GM20000 (cell line): Measurements from ENCODE around the gene CS.
"Not testable (repeated sequence)": the region's sequence is repeated elsewhere in the genome, so short reads cannot be mapped to it uniquely, and the experiment has no call there.

Experiments used
- DNase-seq: peaks from one replicate; pipeline ENCODE4 v3.0.0; 2012; ENCODE audit warnings: low spot score
- TF ChIP-seq, protein P1 (sequence below): IDR thresholded peaks from 2 replicates; pipeline ENCODE4 v1.5.1; 2012; ENCODE audit warnings: mild to moderate bottlenecking, control low read depth; ENCODE audit errors: extremely low read depth, missing control alignments

The CS gene

DNA sequence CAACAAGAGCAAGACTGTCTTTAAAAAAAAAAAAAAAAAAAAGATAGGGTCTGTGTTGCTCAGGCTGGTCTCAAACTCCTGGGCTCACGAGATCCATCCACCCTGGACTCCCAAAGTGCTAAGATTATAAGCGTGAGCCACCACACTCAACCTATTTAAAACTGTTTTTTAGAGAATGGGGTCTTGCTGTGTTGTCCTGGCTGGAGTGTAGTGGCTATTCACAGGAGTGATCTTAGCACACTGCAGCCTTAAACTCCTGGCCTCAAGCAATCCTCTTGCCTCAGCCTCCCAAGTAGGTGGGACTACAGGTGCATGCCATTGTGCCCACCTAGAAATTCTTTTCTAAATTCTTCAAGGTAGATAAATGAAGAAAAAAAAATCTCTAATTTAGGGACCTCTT lies 25.8 kb downstream of the CS start:
- TF ChIP-seq, protein P1, sequence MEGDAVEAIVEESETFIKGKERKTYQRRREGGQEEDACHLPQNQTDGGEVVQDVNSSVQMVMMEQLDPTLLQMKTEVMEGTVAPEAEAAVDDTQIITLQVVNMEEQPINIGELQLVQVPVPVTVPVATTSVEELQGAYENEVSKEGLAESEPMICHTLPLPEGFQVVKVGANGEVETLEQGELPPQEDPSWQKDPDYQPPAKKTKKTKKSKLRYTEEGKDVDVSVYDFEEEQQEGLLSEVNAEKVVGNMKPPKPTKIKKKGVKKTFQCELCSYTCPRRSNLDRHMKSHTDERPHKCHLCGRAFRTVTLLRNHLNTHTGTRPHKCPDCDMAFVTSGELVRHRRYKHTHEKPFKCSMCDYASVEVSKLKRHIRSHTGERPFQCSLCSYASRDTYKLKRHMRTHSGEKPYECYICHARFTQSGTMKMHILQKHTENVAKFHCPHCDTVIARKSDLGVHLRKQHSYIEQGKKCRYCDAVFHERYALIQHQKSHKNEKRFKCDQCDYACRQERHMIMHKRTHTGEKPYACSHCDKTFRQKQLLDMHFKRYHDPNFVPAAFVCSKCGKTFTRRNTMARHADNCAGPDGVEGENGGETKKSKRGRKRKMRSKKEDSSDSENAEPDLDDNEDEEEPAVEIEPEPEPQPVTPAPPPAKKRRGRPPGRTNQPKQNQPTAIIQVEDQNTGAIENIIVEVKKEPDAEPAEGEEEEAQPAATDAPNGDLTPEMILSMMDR: no peak
- DNase-seq: no peak

DNA sequence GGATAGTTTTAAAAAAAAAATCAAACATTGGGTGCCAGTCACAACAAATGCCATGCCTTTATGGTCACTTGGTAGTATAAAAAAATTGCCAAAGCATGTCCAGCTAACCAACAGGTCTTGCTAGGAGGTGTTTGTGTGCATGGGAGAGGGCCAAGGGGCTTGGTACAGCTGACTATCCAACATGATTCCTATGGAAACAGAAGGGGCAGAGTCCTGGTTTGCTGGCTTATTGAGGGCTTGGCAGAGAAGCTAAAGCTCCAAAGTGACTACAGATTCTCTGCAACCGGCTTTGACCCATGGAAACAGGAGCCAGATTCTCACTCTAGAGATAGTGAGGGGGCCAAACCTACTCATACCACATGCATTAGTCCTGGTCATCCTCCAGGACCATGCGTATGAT lies 27.7 kb downstream of the CS start:
- DNase-seq: not testable (repeated sequence)

DNA sequence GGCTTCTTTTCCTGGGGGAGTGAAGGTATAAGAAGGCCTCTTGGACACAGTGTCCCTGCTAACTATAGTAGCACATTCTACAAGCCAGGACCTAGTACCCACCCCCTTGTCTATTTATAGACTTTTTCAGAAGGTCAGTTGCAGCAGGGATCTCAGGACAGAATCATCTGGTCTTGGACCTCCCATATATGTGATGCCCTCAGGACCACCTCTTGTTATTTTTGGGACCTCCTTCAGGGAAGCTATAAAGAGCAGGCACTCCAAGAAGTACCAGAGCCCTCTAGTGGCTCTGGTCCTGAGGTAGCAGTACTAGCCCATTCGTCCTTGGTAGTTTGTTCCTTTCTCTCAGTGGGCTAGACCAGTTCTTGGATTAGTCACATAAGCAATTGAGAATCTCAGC lies 29.1 kb downstream of the CS start:
- TF ChIP-seq, protein P1: peak; percentile 25
- no peak for DNase-seq

DNA sequence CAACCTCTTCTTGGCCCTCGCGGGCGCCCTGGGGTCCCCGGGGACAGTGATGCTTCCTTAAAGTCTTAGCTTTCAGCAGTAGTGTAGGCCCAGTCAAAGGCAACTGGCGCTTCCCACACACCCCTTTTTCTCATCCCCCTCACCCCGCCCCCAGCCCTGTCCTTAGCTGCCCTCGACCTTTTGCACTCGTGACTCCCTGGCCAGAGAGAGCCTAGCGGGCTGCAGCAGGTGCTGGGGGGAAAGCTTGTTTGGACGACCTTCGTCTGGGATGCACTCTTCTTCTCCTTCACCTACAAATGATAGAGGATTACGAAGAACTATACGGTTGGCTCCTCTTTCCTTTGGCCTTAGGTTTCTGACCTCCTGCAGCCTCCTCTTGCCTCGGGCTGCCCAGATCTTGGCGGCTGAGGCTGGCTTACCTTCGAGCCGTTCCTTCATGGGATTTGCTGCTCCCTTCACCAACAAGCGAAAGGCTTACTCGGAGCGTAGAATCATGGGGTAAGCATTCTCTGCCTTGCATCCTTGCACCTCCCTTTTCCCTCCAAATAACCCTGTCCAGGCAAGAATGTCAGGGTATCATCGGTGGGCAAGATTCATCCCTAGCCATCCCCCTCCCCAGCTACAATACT lies 32.6 kb downstream of the CS start:
- TF ChIP-seq, protein P1: no peak
- no peak for DNase-seq

DNA sequence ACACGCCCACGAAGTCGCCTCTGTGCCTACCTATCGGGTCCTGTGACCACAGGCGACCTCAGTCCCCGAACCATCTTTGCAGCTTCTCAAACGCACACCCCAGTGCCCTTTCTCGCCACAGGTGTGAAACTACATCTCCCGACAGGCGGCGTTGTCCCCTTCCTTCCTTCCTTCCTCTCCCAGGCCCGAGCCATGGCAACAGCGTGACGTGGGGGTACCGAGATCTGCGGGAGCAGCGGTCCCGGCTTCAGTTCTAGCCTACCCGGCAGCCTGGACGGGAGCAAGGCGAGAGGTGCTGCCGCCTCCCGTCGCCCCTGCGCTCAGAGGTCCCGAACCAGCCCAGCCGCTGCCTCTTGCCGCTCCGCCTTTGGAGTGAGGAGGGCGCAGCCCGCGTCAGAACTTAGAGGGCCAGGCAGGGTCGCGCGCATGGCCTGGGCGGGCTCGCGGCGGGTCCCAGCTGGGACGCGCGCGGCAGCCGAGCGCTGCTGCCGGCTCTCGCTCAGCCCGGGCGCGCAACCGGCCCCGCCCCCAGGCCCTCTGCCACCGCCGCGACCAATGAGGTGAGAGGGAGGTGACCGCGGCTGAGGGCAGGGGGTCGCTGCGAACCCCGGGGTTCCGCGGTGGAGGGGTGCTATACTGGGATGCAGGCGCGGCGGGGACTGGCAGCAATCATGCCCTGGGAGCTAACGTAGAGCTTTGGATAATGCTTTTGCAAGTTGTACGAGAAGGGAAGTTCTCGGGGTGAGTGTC lies 33.3 kb downstream of the CS start, which contains the start of gene COQ10A:
TSS of gene COQ10A (plus strand) at position 250 of the 750 bp plus-strand sequence. CDS start at position 427, 177 bp downstream.
- DNase-seq: peak; percentile 94
- TF ChIP-seq, protein P1: no peak

DNA sequence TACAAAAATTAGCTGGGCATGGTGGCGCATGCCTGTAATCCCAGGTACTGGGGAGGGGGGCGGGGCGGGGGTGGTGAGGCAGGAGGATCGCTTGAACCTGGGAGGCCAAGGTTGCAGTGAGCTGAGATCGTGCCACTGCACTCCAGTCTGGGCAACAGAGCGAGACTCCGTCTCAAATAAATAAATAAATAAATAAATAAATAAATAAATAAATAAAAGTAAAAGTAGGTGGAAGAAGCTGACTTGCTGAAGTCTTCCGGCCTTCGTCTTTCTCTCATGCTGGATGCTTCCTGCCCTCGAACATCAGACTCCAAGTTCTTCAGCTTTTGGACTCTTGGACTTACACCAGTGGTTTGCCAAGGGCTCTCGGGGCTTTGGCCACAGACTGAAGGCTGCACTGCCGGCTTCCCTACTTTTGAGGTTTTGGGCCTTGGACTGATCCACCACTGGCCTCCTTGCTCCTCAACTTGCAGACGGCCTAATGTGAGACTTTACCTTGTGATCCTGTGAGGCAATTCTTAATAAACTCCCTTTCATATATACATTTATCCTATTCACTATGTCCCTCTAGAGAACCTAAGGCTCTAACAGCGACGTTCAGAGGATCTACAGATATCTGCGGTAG lies 34.0 kb downstream of the CS start:
- DNase-seq: not testable (repeated sequence)

DNA sequence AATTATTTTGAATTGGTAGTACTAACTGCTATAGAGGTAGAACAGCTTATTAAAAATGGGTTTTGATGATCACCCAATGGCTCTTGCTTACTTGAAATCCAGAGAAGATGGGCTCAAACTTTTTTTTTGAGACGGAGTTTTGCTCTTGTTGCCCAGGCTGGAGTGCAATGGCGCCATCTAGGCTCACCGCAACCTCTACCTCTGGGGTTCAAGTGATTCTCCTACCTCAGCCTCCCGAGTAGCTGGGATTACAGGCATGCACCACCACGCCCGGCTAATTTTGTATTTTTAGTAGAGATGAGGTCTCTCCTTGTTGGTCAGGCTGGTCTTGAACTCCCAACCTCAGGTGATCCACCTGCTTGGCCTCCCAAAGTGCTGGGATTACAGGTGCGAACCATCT lies 37.2 kb downstream of the CS start:
- not testable (repeated sequence) for DNase-seq

DNA sequence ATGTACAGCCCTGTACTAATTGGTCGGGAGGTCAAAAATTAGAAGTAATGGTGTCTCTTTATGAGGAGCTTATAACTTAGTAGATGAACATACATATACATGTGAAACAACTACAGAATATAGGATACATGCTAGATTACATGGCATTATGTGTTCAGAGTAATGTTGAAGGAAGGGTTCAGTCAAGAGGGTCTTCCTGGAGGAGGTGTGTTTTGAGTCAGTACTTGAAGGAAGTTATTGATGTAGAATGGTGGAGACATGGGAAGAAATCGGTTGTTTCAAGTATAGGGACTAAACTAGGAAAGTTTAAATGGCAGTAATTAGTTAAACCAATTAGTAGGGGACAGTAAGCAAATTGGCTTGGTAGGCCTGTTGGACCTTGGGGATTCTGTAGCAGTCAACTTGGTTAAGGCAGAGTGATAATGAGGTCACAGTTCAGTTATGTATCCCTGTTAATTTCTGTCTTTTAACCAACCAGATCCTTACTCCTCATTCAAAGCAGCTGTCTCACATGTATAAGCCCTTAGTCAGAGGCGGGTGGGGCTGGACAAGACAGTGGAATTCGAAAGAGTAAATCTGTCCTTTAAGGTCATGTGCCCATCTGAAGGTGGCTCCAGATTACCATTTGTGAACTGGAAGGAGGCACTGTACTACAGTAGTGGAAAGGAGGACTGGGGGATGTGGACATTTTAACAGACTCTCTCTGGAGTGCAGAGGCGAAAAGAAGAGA lies 38.5 kb downstream of the CS start:
- no peak for DNase-seq
- TF ChIP-seq, protein P1: no peak
